Left ventricle myocardium superior (tissue), 1 donor: Measurements from ENCODE around the gene AGBL1. TPM values are rescaled to one million over a fixed set of nuclear protein-coding genes. Genes with fewer than 3 reads are reported as not detected.

Source experiments
- ATAC-seq: fragments of 200-7000 bp; cut with Tn5 transposase; one replicate; pipeline ENCODE4 v1.9.1; 2020; ENCODE audit warnings: mild to moderate bottlenecking, moderate library complexity
- DNase-seq: peaks from one replicate; pipeline ENCODE4 v3.0.0-alpha.2; 2020
- intact Hi-C: fragments of 100-400 bp; cut with micrococcal nuclease; formaldehyde crosslinking; loops from one replicate; pipeline ENCODE4 v1.11.0; 2022
- total RNA-seq: library from RNA; stranded (reverse); fragmentation: NEBNext Ultra II Directional; extraction: Animal tissue kit (Norgen Biotek cat#: 25700); gene quantifications from one replicate; pipeline ENCODE4 v1.2.1, GENCODE V29; 2021
- donor health status: DM: no; HTN: yes; CAD: no; lungs with severe emphysema.

AGBL1 gene
- total RNA-seq, 1 donor from 2014 or later, result not detected

DNA sequence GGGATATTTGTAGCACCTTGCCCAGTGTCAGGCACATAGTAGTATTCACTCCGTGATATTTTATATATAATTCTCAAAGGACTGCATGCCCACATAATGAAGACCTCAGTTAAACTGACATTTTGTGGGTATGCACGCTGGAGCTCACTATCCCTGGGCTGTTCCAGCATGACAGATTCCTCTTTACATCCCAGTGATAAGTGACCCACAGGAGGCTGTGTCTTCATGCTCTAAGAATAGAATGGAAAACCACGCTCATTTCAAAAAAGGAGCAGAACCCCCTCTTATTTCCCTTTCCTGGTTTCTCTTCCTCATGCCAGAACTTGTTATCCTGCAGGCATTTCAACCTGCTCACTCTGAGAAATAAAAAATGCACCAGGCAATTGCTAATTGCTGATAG lies 717.5 kb downstream of the AGBL1 start:
- peak; percentile 22 for ATAC-seq
- intact Hi-C loops, result no loop called here
- DNase-seq, result no peak

DNA sequence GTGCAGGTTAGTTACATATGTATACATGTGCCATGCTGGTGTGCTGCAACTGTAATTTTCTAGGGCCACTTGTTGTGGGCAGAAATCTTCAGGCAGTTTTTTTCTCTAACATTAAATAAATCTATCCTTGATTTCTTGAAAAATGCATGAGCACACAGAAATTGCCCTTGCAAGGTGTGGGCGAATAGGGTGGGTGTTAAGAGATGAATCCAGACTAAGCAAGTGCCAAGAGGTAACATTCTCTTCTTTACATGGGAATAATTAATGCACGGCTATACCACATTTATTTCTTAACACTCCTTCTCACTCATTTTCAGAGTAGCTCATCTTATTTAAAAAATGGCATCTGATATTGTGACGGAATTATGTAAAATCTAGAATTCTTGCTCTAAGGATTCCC lies 719.6 kb downstream of the AGBL1 start:
- intact Hi-C loops, result no loop called here
- no peak for DNase-seq

DNA sequence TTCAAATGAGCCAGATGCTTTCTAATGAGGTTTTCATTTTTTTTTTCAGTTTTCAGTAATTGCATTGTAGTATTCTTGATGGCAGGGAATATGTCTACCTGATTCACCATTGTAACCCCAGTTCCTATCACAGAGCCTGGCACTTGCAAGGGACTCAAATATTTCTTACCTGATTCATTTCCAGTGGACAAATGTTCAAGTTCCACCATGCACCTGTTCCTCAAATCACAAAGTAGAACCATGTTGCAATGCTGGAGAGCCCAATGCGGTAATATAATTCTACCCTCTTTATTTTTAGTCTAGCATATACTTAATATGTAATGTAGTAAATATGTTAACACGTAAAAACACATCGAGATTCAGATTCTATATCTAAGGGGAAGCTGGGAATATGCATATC lies 722.6 kb downstream of the AGBL1 start:
- intact Hi-C loops, result no loop called here
- ATAC-seq, result no peak
- DNase-seq, result no peak

More for the DNA sequence above, 719.6 kb downstream of the AGBL1 start:
- ATAC-seq, result no peak

DNA sequence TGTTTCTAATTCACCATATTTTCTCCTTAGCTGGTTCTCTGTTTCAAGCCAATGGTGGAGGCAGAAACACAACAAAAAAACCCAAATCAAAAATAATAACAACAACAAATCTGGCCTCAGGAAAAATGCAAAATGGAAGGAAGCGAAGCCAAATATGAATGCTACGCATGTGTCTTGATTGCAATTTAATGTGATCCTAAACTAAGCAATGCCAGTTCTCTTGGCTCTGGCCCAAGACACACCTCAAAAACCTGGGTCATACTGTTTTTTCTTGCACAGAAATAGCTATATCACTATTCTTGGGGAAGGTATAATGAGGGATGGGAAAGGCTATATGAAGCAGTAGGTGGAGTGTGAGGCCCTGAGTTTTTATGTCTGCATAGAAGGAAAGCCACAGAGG lies 724.7 kb downstream of the AGBL1 start:
- ATAC-seq (no peak), DNase-seq (no peak)
- intact Hi-C loops, result no loop called here

DNA sequence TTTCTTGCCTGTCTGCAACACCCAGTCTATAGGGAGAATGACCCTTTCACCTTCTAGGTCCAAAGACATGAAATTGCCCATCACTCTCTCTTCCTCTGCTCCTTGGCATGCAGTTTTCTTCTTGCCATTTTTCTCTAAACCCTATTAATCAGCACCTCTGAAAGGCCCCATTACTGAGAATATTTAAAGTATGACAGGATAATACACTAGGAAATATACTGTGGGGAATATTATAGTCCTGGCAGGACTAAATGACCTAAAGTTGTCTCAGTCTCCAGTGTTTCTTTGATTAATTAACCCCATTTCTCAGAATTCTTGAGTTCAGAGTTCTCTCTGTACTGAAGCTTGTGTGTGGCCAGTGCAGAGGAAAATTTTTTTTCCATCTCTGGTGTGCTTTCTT lies 730.7 kb downstream of the AGBL1 start:
- DNase-seq (no peak), ATAC-seq (no peak)
- intact Hi-C loops, result no loop called here

DNA sequence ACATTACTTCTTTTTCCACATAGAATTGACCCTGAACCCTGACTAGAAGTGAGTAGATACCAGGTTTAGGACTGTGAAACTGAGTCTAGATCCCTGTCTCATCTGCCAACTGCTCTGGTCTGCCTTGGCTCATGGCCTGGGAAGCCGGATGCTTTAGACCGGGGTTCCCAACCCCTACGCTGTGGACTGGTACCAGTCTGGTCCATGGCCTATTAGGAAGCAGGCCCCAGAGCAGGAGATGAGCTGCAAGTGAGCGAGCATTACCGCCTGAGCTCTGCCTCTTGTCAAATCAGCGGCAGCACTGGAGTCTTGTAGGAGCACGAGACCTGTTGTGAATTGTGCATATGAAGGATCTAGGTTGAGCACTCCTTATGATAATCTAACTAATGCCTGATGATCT lies 734.2 kb downstream of the AGBL1 start:
- no peak for ATAC-seq
- DNase-seq, result no peak
- intact Hi-C loops, result no loop called here

DNA sequence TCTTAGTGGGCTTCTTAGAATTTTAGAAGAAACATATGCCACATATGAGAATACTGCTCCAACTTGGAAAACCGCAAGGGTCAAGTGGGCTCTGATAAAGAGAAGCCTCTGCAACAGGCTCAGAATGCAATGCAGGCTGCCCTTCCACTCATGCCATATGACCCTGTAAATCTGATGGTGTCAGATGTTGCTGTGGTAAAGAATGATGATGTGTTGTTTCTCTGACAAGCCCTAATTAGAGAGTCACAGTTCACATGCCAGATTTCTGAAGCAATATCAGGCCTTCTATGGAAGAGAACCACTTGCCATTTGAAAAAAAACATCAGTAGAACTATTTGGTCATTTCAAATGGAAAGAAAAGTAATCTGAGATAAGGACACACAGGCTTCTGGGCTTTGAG lies 749.6 kb downstream of the AGBL1 start:
- ATAC-seq, result no peak
- DNase-seq, result no peak
- intact Hi-C loops, result no loop called here

DNA sequence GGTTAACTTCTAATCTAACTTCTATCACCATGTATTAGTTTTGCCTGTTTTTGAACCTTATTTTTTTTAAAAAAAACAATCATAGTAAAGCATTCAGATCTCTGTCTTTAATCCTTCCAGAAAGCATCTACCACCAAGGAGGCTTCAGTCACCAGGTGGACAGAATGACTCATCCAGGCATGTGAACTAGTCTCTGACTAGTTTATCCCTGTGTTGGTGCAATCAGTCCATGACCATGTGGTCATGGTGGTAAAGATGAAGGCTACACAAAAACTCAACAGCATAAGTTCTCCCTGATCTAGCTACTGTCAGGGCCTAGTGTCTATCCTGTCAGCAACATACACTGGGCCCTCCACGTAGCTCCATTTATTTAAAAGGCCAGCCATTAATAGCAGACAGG lies 750.6 kb downstream of the AGBL1 start:
- DNase-seq (no peak), ATAC-seq (no peak)
- intact Hi-C loops, result no loop called here

DNA sequence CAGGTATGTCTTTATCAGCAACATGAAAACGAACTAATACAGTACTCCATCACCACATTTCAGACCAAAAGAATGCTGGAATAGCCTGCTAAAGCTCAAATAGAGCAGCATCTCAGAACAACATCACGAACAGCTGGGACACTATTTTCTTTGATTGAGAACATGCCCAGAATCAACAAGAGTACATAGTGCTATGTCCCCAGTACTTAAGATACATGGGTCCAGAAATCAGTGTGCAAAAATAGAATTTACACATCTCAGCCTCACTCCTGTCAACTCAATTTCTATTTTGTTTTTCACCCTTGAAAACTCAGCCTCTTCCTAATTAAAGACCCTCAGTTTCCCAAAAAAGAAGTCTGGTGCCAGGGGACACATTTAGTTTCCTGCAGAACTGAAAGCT lies 753.9 kb downstream of the AGBL1 start:
- intact Hi-C loops, result no loop called here
- DNase-seq (no peak), ATAC-seq (peak; percentile 79)

DNA sequence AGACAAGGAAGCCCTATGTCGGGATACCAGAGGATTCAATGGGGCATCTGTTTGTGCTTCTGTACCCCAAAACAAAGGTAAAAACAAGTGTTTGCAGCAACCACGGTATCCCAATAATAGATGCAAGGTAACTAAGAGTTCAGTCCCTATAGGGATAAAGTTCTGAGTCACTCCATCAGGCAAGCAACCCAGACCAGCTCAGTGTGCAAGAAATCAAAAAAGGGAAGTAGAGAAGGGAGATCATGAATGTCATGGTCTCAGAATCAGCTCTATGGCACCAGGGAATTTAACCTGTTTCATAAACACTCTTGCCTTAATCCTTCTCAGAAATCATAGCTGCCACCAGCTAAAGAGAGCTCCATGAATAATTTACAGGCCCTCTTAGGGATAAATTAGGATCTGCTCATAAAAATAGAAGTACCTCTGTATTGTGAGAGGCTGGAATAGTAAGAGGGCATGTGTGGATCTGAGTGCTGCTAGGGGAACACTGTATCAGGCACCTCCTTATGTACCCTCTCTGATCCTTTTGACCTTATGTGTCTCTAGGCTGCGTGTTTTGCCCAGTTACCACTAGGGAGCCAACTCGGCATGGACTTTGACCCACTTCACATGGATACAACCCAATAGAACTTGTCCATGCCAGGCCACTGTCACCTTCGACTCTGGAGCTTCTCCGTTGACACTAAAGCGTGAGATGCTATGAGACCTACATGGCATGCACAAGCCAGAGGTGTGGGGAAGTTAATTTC lies 754.6 kb downstream of the AGBL1 start:
- peak; percentile 94 for ATAC-seq
- intact Hi-C loops, result no loop called here
- peak; percentile 37 for DNase-seq

DNA sequence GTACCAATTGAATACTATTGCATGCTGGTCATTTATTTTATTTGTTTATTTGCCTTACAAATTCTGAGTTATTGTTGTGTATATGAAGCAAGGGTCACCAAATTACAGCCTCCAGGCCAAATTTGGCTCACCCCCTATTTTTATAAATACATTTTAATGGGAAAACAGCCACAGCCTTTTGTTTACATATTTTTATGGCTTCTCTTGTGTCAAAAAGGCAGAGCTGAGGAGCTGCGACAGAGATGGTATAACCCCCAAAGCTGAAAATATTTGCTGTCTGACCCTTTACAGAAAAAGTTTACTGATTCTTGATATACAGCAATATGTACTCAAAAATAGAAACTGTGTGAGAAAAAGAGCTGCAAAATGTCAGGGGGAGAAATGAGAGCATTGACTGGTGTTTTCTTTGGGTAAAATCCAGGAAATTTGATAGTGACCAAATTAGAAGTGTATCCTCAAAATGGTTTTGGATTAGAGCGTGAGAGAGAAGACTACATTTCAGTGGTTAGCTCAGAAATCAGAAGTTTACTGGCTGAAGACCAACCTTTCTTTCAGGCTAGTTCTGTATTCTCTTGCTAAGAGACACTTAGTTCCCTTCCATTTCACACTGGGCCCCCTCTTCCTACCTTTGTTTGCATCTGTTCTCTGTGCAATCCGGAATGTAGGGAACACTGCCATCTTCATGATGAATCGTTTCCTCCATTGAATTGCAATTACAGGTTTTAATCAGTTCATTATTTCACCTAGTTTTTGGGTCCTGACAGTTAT lies 757.8 kb downstream of the AGBL1 start:
- ATAC-seq (no peak), DNase-seq (no peak)
- intact Hi-C loops, result no loop called here

DNA sequence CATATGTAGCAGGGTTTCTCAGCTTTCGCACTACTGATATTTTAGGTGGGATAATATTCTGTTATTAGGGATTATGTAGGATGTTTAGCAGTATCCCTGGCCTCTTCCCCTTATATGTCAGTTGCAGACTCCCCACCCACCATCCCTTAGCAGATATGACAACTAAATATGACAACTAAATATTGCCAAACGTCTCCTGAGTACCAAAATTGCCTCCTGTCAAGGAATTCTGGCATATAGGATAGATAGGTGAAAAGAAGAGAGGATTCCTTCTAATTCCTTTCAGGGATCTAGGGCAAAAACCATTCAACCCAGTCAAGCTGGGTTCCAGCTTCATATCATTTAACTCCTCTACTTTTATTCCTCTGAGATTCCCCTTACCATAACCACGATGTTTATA lies 759.8 kb downstream of the AGBL1 start:
- intact Hi-C loops, result no loop called here
- DNase-seq (no peak), ATAC-seq (no peak)

DNA sequence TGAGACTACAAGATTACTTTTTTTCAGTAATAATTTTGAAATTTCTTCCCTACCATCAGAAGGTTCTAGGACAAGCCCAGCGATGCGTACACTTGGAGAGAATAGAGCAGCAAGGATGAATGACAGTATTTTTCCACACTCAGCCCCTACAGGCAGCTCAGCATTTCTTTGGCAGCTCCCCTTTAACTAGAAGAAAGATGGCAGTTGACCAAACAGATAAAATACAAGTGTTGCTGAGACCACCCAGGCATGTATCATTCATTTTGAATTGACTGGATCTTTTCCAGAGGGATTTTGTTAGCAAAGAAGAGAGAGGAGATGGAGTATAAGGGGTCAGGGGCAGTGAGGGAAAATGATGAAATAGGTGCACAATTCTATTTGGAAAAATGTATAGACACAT lies 761.3 kb downstream of the AGBL1 start:
- DNase-seq, result no peak
- intact Hi-C loops, result no loop called here
- ATAC-seq, result no peak

DNA sequence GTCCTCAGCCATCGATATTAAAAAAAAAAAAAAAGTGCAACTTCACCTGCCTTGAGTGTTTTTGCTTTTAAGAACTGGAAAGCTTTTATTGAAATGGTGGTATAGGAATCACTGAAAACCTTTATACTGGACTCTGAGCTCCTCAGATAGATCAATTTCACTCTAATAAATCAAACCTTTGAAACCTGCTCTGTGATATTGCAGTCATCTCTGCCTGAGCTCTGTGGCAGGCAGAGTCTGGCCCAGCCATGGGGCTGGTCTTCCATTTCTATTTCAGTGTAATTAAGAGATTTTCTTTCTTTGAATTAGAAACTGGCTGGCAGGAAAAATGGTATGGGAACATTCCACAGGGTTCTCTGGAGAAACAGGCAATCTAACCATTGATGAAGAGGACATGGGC lies 762.5 kb downstream of the AGBL1 start:
- intact Hi-C loops, result no loop called here
- ATAC-seq, result no peak
- no peak for DNase-seq

DNA sequence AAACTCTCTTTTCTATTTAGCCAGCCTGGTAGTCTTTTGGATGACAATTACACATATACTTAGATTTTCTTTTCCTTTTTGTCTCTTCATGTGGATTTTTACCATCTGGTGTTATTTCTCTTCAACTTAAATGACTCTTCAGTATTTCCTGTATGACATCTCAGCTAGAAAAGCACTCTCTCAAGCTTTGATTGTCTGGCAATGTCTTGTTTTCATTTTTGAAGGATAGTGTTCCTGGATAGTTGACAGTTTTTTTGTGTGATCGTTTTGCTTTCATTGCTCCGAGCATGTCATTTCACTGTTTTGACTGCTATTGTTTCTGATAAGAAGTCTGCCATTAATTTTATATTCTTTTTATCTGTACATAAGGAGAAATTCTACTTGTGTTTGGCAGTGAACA lies 766.4 kb downstream of the AGBL1 start:
- no peak for DNase-seq
- intact Hi-C loops, result no loop called here
- ATAC-seq, result no peak

DNA sequence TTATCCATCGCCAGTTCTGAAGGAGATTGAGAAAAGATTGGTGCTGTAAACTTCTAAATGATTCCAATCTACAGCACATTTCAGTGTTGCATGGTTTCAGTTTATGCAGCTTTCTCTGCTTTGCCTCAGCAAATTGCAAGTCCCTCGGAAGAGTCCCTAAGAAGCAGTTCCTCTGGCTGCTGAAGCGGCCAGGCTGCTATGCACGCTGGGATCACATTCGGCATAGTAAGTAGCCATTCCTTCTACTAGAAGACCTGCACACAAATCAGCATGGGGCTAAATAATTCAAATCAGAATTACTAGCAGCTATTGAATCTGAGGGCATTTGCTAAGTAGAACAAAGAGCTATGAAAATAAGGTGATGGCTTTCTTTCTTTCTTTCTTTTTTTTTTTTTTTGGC lies 769.5 kb downstream of the AGBL1 start:
- intact Hi-C loops, result no loop called here
- DNase-seq, result no peak
- no peak for ATAC-seq

DNA sequence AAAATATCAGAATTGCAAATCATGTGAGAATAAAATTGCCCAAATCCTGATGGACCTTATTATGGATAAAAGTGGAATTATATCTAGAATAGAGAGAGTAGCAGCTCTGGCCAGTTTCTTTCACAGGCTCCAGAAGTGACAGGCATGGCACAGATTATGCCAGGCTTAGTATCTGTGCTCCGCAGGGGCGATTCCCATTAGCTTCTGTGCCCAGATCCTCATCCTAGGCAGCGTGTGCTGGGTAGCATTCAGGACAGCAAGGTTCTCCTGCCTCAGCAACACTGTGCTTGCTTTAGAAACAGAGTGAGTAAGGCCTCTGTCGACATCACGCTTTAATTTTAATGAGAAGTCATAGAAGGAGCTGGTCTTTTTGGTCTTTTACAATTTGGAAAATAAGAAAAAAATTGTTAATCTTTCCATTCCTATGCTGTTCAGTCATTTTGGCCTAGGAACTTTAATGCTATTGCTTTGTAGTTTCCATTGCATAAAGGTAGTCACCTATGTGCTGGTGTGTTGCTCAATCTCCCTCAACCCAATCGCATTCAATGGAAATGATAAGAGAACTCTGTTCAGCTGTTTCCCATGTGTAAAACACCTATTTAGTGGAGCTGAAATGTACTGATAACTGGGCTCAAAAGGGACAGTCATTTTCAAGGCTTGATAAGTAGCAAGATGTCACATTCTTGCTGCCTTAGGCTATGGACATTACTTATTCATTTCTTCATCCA lies 770.1 kb downstream of the AGBL1 start:
- ATAC-seq (peak; percentile 96), DNase-seq (peak; percentile 58)
- intact Hi-C loops, result no loop called here

DNA sequence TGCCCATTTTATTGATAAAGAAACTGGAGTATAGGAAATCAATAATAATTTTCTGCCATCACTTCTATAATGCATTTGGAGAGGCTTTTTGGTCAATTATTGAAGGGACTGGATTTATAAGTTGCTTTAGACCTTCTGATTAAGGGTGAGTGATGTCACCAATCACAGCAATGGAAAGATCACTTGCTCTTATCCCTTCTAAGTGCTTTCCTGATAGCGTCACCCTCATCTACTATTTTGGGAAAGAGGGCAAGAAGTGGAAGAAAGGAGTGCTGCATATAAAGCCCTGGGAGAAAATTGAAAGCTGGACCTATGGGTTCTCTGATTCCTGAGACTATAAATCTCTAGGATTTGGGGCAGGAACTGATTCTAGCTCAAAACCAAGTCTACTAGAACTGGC lies 771.3 kb downstream of the AGBL1 start:
- intact Hi-C loops, result no loop called here
- no peak for DNase-seq
- ATAC-seq, result peak; percentile 68

DNA sequence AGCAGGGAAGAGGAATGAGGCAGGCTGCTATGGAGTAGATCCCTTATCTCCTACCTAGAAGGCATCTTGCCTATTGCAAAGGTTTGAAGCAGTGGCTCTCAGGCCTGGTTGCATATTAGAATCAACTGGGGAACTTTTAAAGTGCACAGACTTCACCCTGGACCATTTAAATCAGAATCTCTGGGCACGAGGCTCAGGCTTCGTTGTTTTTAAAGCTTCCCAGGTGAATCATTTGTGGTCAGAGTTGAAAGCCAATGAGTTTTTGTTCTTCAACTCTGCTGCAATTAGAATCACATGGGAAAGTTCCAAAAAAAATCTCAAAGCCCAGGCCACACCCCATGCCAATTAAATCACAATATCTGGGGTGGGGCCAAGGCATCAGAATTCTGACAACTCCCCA lies 773.1 kb downstream of the AGBL1 start:
- DNase-seq, result no peak
- ATAC-seq, result no peak
- intact Hi-C loops, result no loop called here

DNA sequence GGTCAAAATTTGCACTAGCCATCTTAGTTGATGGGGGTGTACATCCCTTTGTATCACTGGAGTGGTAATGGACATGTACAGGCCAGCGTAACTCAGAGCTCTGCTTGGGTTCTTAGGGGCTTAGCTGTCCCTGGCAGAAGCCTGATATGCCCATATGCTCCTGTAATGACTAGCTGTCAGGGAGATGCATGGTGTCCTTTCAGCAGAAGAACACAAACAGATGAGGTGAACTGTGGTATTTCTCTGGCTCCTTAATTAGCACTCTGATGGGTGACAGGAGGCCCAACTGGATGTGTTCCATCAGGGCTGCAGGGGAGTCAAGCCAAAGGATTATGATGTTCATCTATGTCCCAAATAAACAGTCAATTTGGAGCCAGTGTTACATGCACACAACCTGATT lies 774.5 kb downstream of the AGBL1 start:
- intact Hi-C loops, result no loop called here
- DNase-seq (no peak), ATAC-seq (peak; percentile 73)
